Tibial nerve (tissue), 4 donors: ENCODE data around the gene GLG1. TPM values are rescaled to one million over a fixed set of nuclear protein-coding genes. Genes with fewer than 3 reads are reported as not detected.

Source experiments
- small RNA-seq: library from RNA; depleted of rRNA; stranded (forward); fragments of <200 nt; gene quantifications from one replicate; pipeline ENCODE3, GENCODE V24; 2016
- total RNA-seq, 4 donors: library from RNA; depleted of rRNA; stranded (reverse); fragments of >200 nt; gene quantifications; one replicate each; pipeline ENCODE4 v1.1.0, GENCODE V29; 2016

GLG1 gene
- total RNA-seq, 4 donors from 2014 or later, result 161 to 176 (median 170) TPM

Small RNAs within 50 kb of the gene (small RNA-seq; reads per million reads assigned to genes)
- gene RF00019 (not detected), gene RNU6-237P (not detected)

Other genes with a start within 250 kb of the GLG1 start
- gene NPIPB15, start 230.8 kb downstream of the GLG1 start, total RNA-seq, result 10 to 100 TPM in 1 of 4 donors, 1 to 10 TPM in 2, not detected in 1; 5.5 to 21.1 (median 8.3) TPM
- 10 to 100 TPM in 2 of 4 donors, 1 to 10 TPM in 2; 2.7 to 20.0 (median 9.0) TPM for gene CLEC18B, start 185.6 kb downstream of the GLG1 start, total RNA-seq
- 10 to 100 TPM; 13.5 to 32.8 (median 21.0) TPM for gene RFWD3, start 59.8 kb upstream of the GLG1 start, total RNA-seq
- 10 to 100 TPM in 2 of 4 donors, 1 to 10 TPM in 2; 4.8 to 22.8 (median 10.2) TPM for gene MLKL, start 93.7 kb upstream of the GLG1 start, total RNA-seq
- 10 to 100 TPM; 11.9 to 31.6 (median 21.6) TPM for gene FA2H, start 167.7 kb upstream of the GLG1 start, total RNA-seq